Astrocyte (in vitro differentiated cells and primary cell): ENCODE results near the gene CCL26.

Source experiments
- CTCF ChIP-seq: IDR thresholded peaks from 2 replicates; pipeline ENCODE4 v1.5.1; 2011; ENCODE audit warnings: low read depth, mild to moderate bottlenecking, inconsistent platforms, low read length, moderate library complexity; ENCODE audit not compliant: insufficient read depth
- EZH2 ChIP-seq: IDR thresholded peaks from 2 replicates; pipeline ENCODE4 v1.6.1; 2012; ENCODE audit warnings: mild to moderate bottlenecking, low read length, inconsistent platforms; ENCODE audit not compliant: insufficient read depth

- TF ChIP-seq EZH2: no peak
- no peak for TF ChIP-seq CTCF
Measured at GRCh38 chr7:75725306-75725705, 46.7 kb downstream of the CCL26 start.
